ENCODE measurements around the gene MT2A. TPM values are rescaled to one million over a fixed set of nuclear protein-coding genes. Genes with fewer than 3 reads are reported as not detected.

MT2A gene
- total and polyA plus RNA-seq, 2 of the 4 experiments (the other 2 are of a cell fraction), result 25.5 to 621 TPM

DNA sequence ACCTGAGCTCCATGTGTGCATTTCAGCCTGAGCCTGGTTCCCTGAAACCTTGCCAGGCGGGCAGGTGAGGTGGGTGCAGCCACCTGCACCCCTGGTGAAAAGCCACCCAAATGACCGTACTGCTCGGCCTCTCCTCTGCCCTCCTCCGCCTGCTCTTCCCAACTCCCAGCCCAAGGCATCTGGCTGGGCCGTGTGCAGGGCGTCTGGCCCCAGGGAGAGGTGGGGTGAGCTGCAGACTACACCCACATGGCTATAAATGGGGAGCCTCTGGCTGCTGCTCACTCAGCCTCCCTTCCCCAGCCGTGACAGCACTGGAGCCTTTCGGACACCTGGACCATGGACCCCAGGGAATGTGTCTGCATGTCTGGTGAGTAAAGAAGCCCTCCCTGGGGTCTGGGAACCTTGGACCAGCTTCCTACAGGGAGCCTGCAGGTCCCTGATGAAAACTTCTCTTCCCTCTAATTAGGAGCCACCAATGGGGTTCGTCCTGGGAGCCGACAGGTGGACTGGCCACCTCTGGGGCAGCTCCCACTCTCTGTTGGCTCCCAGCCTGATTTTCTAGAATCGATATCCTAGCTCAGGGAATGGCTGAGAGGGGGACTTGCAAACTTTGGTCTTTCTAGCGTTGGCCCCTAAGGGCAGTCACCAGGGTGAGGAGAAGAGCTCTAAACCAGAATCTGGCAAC is 43.4 kb upstream of the MT2A start, which contains the start of gene MT4:
MT4 (plus strand) TSS at position 281 of the 685 bp plus-strand sequence; CDS start at position 337, 56 bp downstream.
- dilution Hi-C loops (cut with HindIII; ENCODE audit: low sequenced_read_pairs, unreplicated experiment), result no loop called here
- no TSS peak for BruUV-seq (replicated peaks)

More for the DNA sequence above, 43.4 kb upstream of the MT2A start, which contains the start of gene MT4:
- no peak within 1 kb of the TSS for H4K8ac ChIP-seq (ENCODE audit: low read depth in 2 of 2, low read length in 2 of 2)
- H3K4me3 ChIP-seq (ENCODE audit: insufficient read depth, low read depth, low read length), result no peak within 1 kb of the TSS
- POLR2A ChIA-PET (ENCODE audit: unreplicated experiment), result no interaction called here
- no peak within 1 kb of the TSS for H3K27ac ChIP-seq (ENCODE audit: insufficient read depth, low read length)
- H3K18ac ChIP-seq (ENCODE audit: low read depth, low read length), result no peak within 1 kb of the TSS
- no peak within 1 kb of the TSS for H2BK20ac ChIP-seq (ENCODE audit: low read depth, low read length)
- TF ChIP-seq MXI1 (IDR thresholded peaks at IDR 0.05; ENCODE audit: borderline replicate concordance, low read depth, low read length) (no peak), MAFK (IDR thresholded peaks at IDR 0.05; ENCODE audit: low read depth, low read length) (no peak), RAD21 (IDR thresholded peaks at IDR 0.05; ENCODE audit: low read length) (no peak), POLR2A (IDR thresholded peaks at IDR 0.05; ENCODE audit: low read depth, low read length) (no peak), SMC3 (IDR thresholded peaks at IDR 0.05; ENCODE audit: low read depth, low read length) (no peak), USF2 (IDR thresholded peaks at IDR 0.05; ENCODE audit: low read depth, low read length) (no peak), CEBPB (IDR thresholded peaks at IDR 0.05; ENCODE audit: low read depth, low read length) (no peak), ELK1 (IDR thresholded peaks at IDR 0.05; ENCODE audit: borderline replicate concordance, low read depth, low read length) (no peak), CHD1 (IDR thresholded peaks at IDR 0.05; ENCODE audit: low read depth, low read length) (no peak), FOS (IDR thresholded peaks at IDR 0.05; ENCODE audit: low read depth, low read length) (no peak), MAZ (IDR thresholded peaks at IDR 0.05; ENCODE audit: borderline replicate concordance, low read depth, low read length) (no peak)
- TF ChIP-seq, protein P1, sequence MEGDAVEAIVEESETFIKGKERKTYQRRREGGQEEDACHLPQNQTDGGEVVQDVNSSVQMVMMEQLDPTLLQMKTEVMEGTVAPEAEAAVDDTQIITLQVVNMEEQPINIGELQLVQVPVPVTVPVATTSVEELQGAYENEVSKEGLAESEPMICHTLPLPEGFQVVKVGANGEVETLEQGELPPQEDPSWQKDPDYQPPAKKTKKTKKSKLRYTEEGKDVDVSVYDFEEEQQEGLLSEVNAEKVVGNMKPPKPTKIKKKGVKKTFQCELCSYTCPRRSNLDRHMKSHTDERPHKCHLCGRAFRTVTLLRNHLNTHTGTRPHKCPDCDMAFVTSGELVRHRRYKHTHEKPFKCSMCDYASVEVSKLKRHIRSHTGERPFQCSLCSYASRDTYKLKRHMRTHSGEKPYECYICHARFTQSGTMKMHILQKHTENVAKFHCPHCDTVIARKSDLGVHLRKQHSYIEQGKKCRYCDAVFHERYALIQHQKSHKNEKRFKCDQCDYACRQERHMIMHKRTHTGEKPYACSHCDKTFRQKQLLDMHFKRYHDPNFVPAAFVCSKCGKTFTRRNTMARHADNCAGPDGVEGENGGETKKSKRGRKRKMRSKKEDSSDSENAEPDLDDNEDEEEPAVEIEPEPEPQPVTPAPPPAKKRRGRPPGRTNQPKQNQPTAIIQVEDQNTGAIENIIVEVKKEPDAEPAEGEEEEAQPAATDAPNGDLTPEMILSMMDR (conservative IDR thresholded peaks at IDR 0.05; ENCODE audit: low read depth, low read length), result no peak
- no peak within 1 kb of the TSS for H4K91ac ChIP-seq (ENCODE audit: insufficient read depth, low read depth, low read length)
- H3K27me3 ChIP-seq (ENCODE audit: control insufficient read depth, insufficient read depth, low read length), result peaks cover 51% of the 10 kb centered on the region
- no peak for DNase-seq
- intact Hi-C loops (cut with micrococcal nuclease) (no loop called here), in situ Hi-C loops (cut with MboI; ENCODE audit: low sequenced_read_pairs) (no loop called here)
- H3K4me2 ChIP-seq (ENCODE audit: low read depth, low read length), result no peak within 1 kb of the TSS
- H2BK15ac ChIP-seq (ENCODE audit: low read depth, low read length), result no peak within 1 kb of the TSS
- H3K14ac ChIP-seq (replicated peaks; ENCODE audit: low read depth, low read length), result no peak within 1 kb of the TSS
- no peak within 1 kb of the TSS for H2AK5ac ChIP-seq (ENCODE audit: low read depth, low read length)
- H3K4me1 ChIP-seq (ENCODE audit: control insufficient read depth, insufficient read depth, low read length), result no peaks in the 10 kb centered on the region
- H3K9me1 ChIP-seq (ENCODE audit: insufficient read depth, low read length), result 0 out of 2 replicates have a peak, but pooled peaks cover 4% of the 10 kb centered on the region
- H3K4ac ChIP-seq (ENCODE audit: low read depth, low read length), result no peak within 1 kb of the TSS
- CTCF ChIA-PET, result no interaction called here
- H2BK120ac ChIP-seq (ENCODE audit: low read depth, low read length), result no peak within 1 kb of the TSS
- no peak within 1 kb of the TSS for H4K5ac ChIP-seq (ENCODE audit: low read depth, low read length)
- no peak for ATAC-seq (ENCODE audit: low read depth)
- no peak within 1 kb of the TSS for H3K23ac ChIP-seq (ENCODE audit: low read depth, low read length)
- WGBS, 2 experiments (ENCODE audit: extremely low coverage in 2 of 2, insufficient read length in 1 of 2), result 20% methylated on average over 1 of the region's 12 CpGs; no CpG with 5 or more reads in 1 of the 2 experiments
- no peak within 1 kb of the TSS for H2AK9ac ChIP-seq (replicated peaks; ENCODE audit: low read depth, low read length, poor library complexity)
- no peak within 1 kb of the TSS for H2AFZ ChIP-seq (replicated peaks; ENCODE audit: low read length, poor library complexity)
- H3K9ac ChIP-seq (ENCODE audit: low read depth, low read length), result no peak within 1 kb of the TSS
- H3K36me3 ChIP-seq (ENCODE audit: control insufficient read depth, insufficient read depth, low read length), result no peaks in the 10 kb centered on the region
- no peak within 1 kb of the TSS for H2BK5ac ChIP-seq (ENCODE audit: low read depth, low read length, poor library complexity, severe bottlenecking)
- H3K79me1 ChIP-seq (ENCODE audit: low read depth in 1 of 2, low read length in 2 of 2), result no peaks in the 10 kb centered on the region
- H3K56ac ChIP-seq (ENCODE audit: extremely low read depth, insufficient read depth, low read length), result no peak within 1 kb of the TSS
- no peaks in the 10 kb centered on the region for H4K20me1 ChIP-seq (ENCODE audit: insufficient read depth, low read length)
- 0 out of 2 replicates have a peak, but pooled peaks cover 1% of the 10 kb centered on the region for H3K9me3 ChIP-seq (ENCODE audit: control insufficient read depth, insufficient read depth, low read length)
